NCI-H510A treated with DMSO at 0.1 percent for 48 hours (cell line): ENCODE data around the gene CCDC71L.

ENCODE experiments used
- DNase-seq: peaks from one replicate; lab custom pipeline; 2025; lab: John Stamatoyannopoulos, UW

Gene CCDC71L

DNA sequence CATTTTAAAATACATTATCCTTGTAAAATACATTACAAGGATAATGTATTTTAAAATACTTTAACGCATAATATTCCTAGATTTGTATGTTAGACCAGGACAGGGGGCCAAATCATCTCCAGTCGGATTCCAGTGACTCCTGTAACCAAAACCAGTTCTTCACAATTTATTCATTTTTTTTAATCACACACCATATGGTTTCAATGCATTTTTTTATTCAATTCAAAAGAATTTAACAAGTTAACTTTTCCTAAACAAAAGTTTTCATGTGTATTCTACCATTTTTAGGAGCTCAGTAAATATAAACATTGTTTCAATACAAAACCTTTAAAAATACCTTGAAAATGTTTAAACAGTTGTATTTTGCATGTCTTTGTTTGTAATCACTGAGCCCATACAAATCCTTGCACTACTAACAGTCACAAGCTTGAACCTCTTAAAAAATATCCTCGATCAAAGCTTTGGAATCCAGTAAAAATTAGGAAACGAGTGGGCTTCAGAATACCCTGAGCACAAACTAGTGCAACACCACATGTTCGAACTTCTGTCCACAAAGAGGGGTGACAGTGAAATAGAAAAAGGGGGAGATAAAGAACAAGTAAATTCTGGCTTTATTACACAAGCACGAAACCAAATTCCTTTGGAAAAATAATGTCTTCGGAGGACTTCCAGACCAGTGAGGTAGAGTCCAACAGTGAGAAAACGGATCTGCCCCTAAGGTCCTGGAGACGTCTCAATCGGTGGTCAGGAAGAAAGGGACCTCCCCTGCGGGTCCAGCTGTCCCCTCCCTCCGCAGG lies 1.6 kb downstream of the CCDC71L start:
- no peak for DNase-seq

- DNase-seq = no peak
Measured at GRCh38 chr7:106658316-106659165, 2.4 kb downstream of the CCDC71L start.

DNA sequence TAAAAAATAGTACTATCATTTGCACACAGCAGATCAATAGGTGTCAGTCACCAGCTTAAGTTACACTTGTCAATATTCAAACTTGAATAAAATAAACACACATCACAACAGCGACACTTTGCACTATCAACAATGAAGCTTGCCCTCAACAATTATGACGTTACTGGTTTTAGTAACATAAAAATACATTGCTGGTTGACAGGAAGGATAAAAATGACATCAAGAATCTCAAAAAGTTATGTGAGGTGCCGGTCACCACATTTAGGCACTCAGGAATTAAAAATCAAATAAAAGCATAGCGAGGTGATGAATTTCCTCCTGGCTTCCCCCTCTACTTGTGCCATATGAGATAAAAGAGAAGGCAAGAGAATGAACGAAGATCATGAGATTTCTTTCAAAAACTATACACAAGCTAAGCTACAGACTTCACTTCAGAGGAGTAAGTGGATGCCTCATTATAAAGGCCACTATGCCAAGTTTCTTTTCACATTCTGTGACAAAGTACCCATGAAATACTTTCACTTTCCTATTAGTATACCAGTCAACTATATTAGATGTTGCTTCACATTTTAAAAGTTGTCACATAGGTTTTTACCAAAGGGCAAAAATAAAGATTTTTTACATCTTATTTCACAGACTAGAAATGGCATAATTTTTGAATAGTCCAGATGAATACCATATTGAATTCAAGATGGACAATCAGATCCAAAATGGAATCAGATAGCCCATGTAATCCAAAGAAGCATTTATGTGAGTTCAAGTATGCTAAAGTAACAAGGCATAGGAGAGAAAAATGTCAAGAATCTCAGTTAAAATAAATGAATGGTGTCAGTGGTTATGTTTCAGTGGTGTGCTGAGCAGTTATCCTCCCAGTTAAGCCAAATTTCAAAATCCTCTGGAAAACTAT lies 3.6 kb downstream of the CCDC71L start:
- DNase-seq = no peak

GRCh38 chr7:106655703-106656498 lies 5.1 kb downstream of the CCDC71L start:
- no peak for DNase-seq

DNA sequence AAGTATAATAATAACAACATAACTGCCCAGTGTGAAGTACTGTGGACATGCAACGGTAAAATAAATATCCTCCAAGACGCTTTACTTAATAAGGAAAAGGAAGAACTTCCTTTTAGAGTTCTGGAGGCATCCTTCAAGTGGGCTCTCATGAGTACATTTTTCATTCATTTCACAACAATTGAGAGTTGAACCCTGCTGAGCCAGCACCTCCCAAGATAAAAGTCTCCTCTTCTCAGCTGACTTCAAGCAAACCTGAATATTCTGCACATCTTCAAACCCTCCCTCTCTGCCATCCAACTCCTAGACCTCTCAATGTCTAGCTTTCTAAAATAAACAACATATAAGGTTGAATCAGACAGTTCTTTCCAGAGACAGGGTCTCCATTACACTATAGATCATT lies 7.5 kb downstream of the CCDC71L start:
- DNase-seq = no peak

- DNase-seq = no peak
Measured at GRCh38 chr7:106652909-106653308, 8.0 kb downstream of the CCDC71L start.

DNA sequence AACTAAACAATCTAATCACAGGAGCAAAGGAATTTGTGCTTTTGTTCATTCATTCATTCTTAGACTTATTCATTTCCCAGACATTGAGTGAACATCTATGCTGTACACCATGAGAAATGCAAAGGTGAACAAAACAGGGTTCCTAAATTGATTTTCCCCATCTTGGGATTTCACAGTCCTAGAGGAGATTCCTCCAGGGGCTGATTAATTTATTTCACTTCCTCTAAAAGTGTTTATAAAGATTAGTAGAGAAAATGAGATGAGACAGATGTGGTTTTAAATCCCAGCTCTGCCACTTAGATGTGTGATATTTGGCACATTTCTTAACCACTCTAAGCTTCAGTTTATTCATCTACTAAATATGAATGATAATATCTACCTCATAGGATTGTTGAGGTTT lies 8.9 kb downstream of the CCDC71L start:
- no peak for DNase-seq

- DNase-seq = no peak
Measured at GRCh38 chr7:106646256-106646655, 14.7 kb downstream of the CCDC71L start.

GRCh38 chr7:106644999-106645398 lies 16.0 kb downstream of the CCDC71L start:
- no peak for DNase-seq

DNA sequence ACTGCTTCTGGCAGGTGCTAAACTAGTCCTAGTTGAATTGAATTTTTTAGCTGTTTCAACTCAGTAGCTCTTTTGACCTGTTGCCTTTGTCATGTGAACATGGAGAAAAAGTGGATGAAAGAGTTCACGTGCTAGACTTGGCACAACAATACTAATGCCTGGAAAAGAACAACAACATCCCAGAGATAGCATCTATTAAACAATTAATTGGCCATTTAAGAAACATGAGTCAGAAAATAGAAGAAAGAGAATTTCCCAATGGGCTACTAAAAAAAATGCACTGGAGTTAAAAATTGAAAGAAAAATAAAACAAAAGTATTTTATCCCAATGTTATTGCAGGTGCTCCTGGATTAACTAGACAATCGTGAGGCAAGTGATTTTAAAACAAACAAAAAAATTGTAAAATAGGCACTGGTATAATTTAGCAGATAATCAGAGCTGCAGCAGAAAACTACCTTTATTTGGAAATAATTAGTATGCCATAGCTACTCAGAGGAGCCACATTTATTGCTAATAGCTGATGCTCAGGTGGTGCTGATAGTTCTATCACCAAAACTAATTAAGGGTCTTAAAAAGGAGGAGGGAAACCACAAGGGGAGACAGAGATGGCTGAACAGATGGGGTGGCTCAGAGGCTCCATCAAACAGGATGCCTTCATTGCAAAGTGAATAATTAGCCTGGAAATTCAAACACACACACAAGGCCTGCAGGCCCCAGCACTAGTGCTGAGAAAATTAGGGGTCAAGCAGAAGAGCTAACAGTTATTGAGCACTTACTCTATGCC lies 17.6 kb downstream of the CCDC71L start:
- no peak for DNase-seq

GRCh38 chr7:106641416-106641815 lies 19.5 kb downstream of the CCDC71L start:
- DNase-seq = no peak

- DNase-seq = no peak
Measured at GRCh38 chr7:106640368-106641141, 20.4 kb downstream of the CCDC71L start.

- DNase-seq = no peak
Measured at GRCh38 chr7:106639476-106640334, 21.3 kb downstream of the CCDC71L start.

- DNase-seq = no peak
Measured at GRCh38 chr7:106635411-106635810, 25.5 kb downstream of the CCDC71L start.

- no peak for DNase-seq
Measured at GRCh38 chr7:106634958-106635357, 26.0 kb downstream of the CCDC71L start.

GRCh38 chr7:106630648-106631047 lies 30.3 kb downstream of the CCDC71L start:
- no peak for DNase-seq

DNA sequence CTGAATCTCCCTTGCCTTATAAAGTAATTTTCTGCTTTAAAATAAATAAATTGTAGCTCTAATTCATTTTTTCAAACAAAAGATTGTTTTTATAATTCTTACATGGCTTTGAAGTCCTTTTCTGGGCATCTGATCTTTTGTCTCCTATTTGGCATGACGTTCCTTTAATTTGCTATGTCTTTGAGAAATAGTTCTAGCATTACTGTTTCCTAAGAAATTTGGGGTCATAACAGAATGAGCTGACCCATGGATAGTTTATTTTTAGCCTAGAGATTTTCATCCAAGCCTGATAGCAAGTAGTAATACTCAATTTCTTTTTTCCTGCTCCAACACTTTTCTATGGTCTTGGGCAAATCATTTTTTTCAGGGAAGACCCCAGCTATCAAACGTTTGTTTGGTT lies 31.4 kb downstream of the CCDC71L start:
- DNase-seq = no peak

DNA sequence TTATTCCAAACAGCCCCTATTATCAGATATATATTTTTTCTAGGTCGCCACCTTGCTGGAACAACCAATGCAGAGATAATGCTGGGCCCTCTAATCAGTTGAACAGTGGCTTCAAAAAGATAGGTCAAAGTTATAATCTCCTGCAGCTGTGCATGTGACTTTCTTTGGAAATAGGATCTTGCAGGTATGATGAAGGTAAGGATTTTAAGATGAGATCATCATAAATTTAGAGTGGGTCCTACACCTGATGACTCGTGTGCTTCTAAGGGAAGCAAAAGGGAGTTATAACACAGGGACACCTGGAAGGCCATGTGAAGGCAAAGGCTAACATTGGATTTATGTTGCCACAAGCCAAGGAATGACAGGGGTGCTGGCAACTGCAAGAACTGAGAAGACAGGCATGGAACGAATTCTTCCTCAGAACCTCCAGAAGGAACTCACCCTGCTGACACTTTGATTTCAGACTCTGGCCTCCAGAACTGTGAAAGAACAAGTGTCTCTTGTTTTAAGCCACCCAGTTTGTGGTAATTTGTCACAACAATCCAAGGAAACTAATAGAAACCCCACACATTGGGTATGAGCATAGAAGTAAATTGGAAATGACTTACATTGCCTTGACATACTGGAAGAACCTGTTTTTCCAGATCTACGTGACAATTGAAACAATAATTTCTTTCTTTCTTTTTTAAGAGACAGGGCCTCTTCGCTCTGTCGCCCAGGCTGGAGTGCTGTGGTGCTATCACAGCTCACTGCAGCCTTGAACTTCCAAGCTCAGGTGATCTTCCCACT lies 34.4 kb downstream of the CCDC71L start:
- DNase-seq = peak; percentile 69
